HG02938 (cell line): Measurements from ENCODE around the gene DROSHA.
"Not testable (repeated sequence)": the region's sequence is repeated elsewhere in the genome, so short reads cannot be mapped to it uniquely, and the experiment has no call there.

Source experiments
- ATAC-seq: cut with Tn5 transposase; IDR thresholded peaks from one replicate; pipeline ENCODE4 v1.9.1; 2021; ENCODE audit warnings: mild to moderate bottlenecking, moderate library complexity; ENCODE audit not compliant: unreplicated experiment

DROSHA gene

DNA sequence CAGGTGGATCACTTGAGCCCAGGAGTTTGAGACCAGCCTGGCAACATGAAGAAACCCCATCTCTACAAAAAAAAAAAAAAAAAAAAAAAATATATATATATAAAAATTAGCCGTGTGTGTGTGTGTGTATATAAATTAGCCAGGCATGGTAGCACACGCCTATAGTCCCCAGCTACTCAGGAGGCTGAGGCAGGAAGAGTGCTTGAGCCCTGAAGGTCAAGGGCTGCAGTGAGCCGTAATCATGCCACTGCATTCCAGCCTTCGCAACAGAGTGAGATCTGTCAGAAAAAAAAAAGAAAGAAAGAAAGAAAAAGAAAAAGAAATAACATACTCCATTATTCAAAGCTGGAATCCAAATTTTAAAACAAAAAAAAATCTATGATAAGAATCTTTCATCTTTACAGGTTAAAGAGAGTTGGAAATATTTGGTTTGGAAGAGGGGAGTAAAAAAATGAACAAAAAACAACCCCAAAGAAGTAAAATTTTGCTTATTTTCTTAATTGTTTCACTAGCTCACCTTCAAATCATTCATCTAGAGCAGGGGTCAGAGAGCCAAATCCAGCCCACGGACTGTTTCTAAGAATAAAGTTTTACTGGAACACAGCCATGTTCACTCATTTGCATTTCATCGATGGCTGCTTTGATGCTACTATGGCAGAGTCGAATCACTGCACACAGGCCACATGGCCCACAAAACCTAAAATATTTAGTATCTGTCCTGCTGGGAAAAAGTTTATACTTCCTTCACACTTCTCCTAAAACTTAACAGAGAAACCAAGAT is 109.9 kb downstream of the DROSHA start:
- no peak for ATAC-seq

DNA sequence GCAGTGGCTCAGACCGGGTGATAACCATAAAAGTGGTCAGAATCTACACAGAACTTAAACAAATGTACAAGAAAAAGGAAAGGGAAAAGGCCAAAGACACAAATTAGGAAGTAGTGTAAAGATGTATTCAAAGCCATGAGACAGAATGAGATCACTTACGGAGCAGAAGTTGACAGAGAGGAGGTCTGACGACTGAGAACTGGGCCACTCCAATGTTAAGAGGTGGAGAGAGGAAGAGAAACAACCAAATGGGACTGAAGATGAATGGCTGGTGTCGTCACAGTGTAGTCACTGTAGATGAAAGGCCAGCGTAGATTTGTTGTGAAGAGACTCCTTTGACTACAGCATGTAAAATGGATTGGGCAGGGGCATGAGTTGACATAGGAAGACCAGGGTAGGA is 114.4 kb downstream of the DROSHA start:
- no peak for ATAC-seq

DNA sequence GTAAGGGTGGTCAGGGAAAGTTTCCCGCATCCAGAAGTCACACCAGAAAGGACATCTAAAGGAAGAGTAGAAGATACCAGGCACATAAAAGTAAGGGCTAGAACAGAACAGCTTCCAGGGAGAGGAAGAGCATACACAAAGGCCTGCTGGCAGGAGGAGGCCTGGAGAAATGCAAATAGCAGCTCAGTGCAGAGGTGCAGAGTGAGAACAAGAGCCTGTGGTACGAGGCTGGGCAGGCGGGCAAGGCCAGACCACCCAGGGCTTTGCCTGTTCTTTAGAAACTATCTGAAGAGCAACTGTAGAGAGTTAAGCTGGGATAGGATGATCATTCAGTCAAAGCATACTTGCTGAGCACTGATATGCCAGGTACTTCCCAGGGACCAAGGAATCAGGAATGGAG is 115.3 kb downstream of the DROSHA start:
- no peak for ATAC-seq

DNA sequence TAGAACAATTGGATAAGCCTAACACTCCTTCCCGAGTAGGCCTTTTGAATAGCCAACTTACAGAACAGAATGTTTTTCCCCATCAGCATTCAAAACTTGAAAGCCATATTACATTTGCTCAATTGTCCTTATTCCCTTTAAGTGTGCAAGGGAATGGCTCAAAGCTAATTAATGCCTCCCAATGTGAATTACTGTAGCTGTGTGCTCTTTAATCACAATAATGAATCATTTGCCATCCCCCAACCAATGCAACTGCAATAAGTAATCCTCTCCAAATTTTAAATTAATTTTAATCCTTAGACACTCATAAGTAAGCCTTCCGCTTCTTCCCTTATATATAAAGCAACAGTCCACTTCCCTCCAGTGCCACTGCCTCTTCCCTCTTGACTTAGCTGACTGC is 115.9 kb downstream of the DROSHA start:
- ATAC-seq: no peak

DNA sequence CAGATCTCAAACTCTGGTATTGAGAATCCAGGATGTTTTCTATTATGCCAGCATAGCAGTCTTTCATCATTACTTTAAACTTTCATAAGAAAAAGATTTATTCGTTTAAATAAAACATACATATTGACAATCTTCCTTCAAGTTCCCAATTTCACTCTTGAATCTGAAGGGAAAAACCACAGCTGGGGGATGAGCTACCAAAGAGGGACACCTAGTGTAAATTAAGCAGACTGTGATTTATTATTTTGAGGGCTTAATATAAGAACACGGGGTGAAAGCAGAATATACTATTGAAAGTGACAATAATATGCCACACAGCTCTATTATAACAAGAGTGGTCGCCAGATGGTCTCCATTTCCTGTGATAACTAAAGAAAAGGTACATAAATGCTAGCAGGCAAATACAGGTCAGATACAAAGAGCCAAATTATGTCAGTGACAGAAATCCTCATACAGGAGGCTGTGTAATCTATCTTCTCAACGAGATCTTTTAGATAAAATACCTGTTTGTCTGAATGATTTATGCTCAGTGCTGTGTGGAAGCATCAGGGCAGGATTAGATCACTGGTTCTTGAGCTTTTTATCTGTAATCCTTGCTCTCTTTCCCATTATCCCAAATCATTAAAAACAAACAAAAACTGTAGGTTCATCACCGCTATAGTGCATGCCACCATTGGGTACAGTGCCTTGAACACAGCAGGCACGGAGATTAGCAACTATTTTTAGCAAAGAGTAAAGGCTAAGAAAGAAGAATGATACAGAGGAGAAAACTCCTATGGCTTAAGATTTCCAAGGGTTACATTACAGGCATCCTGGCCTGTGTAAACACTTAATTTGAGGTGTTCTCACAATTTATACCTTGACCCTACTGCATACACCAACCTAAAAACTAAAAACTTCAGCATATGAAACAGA is 116.6 kb downstream of the DROSHA start:
- no peak for ATAC-seq

DNA sequence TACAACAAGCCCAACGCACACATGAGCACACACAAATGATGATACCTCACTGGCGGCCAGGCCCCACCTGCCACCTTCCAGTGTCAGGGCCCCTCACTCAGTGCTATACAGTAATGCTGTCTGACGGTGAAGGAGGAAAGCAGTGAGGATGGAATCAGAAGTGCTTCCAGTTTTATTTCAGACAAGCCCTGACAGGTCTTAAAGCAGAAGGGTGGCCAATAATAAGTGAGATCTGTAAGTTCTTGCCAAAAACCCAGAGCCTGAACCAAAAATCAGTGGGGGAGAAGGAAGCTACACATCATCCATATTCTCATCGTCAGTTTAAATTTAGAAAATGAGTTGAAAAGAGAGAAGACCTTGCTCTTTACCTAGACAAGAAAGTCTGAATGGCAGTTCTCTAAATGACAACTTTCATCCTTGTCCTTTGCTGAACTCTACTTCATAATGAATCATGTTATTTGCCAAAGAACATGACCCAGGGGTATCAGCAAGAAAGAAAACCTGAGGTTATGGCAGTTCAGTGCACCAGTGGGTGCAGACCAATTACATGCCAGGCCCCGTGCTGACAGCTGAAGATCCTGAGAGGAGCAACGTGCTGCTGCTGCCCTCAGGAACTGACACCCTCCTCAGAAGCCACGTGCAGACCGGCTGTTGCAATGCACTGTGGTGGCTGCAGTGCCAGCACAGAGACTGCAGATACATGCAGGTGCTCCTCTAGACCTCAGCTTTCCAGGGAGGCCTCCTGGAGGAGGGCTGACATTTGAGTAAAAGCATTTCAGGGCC is 118.7 kb downstream of the DROSHA start:
- no peak for ATAC-seq

DNA sequence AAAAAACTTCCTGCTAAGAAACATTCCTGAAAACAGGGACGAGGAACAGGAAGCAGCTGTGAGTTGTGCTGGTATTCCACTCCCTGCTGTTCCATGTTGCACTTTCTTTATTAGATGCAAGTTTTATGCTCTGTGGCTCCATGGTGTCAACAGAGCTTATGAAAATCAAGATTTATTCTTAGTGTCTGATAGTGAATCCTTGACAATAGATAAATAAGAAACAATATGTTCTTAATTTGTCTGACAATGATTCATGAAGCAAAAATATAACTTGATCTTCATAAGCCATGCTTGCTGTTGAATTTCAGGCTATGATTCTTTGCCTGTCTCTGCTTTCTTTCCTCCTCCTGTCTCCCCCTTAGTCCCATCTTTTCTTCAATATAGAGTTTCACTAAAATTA is 119.6 kb downstream of the DROSHA start:
- ATAC-seq: no peak

DNA sequence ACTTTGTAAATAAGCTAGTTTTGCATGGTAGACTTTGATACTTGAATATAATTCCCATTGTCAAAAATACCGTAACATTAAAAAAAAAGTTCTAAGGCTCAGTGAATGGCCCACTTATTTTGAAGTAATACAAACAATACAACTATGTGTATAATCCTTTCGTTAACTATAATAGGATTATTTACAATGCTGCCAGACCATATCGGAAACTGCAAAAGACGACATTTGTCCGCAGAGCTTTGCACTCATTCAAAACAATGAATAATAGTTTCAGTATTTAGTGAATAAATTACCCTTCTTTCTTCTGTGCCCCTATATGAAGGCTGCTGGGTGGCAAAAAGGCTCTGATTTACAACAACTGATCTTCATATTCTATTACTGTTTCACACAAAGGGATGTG is 121.8 kb downstream of the DROSHA start:
- ATAC-seq: no peak

DNA sequence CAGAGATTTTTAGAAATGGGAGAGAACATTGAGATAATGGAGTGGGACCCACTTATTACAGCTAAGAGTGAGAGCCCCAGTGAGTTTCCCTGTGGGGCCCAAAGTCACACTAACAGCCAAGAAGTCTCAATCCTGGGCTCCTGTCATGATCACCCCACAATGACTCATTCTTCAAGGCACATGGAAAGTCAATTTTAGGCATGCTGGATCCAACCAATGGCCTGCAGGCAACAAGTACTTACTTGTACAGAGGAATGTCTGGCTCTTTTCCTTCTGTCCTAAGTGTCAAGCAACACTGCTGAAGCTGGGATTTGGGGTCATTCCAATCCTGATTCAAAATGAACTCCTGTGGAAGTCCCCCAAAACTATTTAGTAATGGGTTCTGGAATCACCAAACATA is 123.1 kb downstream of the DROSHA start:
- no peak for ATAC-seq

DNA sequence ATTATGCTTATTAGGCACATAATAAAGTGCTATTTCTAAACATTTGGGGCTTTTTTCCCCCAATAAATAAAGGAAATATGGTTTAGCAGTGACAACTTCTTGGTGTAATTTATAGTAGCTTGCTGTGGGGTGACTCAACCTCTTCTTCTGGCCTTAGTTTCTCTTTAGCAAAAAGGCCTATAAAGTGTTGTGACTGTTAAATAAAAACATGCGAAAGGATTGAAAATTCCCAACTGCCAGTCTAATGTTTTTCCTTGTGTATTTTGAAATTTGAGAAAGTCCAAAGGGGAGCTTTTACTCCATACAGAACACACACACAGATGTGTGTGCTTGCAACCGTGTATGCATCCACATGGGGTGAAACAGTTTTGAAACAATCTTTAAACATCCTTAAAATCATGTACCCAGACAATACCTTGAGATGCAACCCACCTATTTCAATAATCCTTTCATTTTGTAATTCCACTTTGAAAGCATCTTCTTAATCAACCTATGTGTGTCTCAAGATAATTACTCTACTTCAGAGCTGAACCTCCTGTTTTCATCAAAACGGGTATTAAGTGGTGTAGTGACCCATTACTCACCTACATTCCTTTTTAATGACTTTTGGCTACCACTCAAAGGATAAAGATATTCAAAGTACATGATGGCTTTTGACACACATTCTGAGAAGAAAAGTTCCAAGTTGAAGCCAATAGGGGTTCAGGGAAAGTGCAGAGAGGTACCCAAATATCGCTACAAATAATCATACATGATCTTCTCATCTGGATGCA is 123.8 kb downstream of the DROSHA start:
- no peak for ATAC-seq

DNA sequence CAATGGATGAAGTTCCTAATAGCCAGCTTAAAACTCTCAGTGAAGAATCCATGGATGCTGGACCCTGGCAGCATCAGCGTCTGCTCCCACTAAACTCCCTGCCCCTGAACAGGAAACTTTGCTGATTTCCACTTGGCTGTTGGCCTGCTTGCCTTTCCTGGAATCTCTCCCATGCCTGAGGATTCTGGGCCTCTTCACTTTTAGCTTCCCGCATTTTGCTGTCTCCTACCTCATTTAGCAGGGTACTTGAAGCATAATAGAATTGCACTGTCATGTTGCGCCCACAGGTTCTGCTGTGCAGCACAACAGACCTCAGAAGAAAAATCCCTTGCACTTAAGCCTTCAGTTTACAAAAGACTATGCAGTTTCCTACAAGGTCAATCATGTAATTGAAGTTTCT is 127.6 kb downstream of the DROSHA start:
- no peak for ATAC-seq

DNA sequence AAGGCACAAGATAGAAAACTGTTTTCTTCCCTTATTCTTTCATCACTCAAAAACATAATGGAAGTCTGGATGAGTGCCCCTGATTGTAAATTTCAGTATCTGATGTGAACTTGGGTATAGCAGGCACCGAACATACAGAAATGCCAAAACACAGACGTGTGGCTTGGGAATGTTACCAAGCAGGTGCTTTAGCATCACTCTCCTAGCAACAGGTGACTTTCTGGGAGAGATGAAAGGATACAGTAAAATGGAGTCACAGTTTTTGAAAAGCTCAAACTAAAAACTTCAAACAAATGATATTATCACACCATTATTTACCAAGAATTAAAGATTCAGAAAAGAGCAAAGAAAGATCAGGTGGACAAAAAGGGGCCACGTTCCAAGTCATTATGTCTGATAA is 130.2 kb downstream of the DROSHA start:
- no peak for ATAC-seq

DNA sequence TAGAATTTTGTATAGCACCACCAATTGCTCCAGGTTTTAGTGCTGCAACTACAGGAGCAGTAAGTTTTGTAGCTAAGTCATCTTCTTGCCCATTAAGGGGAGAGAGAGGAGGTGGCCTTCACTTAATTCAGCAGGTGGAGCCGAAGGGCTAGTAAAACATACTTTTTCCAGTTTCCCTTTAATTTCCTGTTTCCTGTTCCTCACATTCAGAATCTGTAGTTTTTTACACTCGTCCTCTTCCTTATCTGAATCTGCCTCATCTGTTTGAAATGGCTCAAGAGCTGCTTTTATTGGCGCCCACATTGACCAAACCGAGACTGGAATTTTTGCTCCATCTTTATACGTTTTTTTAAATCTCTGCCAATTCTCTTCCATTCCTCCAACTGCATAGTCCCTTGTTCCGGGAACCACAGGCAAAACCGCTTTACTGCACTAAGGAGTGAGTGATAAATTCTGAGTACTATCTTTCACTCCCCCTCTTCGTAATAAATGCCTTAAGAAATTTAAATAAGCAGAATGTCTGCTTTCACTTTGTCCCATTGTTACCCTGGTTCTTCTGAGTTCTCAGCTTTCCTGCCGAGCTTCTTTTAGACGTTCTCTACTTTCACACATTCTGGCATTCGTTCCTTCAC is 133.9 kb downstream of the DROSHA start:
- ATAC-seq: no peak

DNA sequence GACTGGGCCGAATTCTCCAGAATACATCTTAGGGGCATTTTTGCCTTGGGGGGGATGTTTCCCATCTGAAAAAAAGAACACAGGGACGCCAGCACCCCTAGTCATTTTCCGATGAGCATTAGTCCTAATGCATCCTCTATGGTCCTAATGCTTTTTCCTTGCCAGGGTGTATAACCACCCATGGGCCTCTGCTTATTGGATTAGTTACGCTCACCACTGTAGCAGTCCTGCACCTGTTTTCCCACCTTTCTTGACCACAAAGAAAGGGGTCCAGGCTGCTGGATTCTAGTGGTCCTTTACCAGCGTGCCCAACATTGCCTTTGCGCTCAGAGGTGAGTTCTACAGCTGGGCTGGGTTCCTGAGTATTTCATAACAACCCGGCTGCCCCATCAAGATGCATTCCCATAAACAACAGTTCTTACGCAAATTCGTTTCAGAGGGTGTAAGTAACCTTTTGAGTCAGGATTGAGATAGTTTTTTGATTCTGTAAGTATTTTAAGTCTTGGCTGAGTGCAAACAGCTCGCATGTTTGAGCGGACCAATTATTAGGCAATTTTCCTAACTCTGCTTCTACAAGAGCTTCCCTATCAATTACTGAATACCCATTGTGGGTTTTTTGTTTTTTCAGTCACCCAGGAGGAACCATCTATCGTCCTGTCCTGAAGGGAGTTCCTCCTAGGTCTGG is 135.1 kb downstream of the DROSHA start:
- no peak for ATAC-seq

DNA sequence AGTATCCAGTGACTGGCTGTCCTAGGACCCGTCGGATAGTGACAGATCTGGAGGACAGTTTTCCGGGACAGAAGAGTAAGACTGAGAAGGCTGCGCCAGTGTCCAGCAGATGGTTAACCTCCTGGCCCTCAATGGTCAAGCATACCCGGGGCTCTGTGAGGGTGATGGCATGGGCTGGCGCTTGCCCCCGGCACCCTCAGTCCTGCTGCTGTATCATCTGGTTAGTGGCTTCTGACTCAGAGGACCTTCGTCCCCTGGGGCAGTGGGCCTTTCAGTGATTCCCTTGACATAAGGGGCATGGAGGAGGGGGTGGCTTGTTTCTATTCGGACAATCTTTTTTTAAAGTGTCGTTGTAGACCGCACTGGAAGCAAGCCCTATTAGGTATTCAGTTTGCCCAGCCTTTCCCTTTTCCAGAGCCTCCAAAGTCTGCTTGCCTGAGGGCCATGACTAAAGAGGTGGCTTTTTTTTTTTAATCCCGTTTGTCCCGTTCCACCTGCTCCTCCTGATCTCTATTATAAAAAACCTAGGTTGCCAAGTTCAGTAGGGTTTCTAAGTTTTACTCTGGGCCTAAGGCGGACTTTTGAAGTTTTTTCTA is 136.3 kb downstream of the DROSHA start:
- ATAC-seq: not testable (repeated sequence)

DNA sequence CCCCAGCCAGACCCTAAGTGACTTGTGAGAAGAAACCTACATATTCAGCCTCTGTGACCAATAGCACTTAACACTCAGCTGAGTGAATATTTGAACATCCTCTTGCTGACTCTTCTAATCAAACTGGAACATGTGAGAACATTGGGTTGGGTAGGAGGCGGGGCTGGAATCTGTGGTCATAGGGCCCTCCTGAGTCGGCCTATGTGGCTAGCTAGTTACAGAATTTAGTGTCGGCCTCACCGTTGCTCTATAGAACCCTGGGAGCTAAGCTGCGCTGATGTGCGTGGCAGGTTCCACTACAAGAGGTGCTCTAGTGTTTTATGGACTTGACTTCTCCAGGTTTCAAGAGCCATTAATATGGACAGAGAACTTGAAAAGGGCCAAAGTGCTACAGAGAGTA is 138.8 kb downstream of the DROSHA start:
- no peak for ATAC-seq

DNA sequence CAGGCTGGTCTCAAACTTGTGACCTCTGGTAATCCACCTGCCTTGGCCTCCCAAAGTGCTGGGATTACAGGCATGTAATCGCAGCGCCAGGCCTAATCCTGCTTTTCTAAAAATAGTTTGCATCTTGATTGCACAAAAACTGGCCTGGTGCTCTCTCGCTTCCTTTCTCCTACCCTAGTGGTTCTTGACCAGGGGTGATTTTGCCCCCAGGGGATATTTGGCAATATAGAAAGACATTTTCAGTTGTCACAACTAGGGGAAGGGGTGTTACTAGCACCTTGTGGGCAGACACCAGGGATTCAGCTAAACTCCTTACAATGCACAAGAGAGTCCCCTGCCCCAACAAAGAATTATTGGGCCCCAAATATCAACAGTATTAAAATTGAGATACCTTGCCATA is 139.8 kb downstream of the DROSHA start:
- ATAC-seq: no peak

DNA sequence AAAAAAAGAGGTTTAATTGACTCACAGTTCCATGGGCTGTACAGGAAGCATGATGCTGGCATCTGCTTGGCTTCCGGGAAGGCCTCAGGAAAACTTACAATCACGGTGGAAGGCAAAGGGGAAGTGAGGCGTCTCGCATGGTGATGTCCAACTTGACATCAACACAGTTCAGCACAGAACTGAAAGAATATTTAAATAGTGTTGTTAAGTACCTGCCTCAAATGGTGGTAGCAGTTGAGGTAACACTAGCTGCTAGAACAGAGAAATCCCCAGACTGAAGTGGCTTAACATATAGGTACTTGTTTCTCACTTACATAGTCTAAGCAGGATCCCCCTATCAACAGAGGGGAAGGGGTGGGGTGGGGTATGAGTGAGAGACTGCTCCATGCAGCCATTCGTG is 141.6 kb downstream of the DROSHA start:
- ATAC-seq: no peak
